Large intestine (tissue), 3 donors: ENCODE measurements around the gene FAM20B. TPM values are rescaled to one million over a fixed set of nuclear protein-coding genes. Genes with fewer than 3 reads are reported as not detected.

Experiments
- DNase-seq, 2 donors: peaks; one replicate each; pipeline versions ENCODE4 v3.0.0 to v3.0.0-alpha.2; 2013
- H3K27ac ChIP-seq: one replicate; pipeline ENCODE4 v1.5.1; 2013; ENCODE audit warnings: low read length
- H3K27me3 ChIP-seq: 2 replicates; pipeline ENCODE4 v1.6.1; 2013; ENCODE audit warnings: low read length; ENCODE audit not compliant: control insufficient read depth, insufficient read depth
- H3K36me3 ChIP-seq: 2 replicates; pipeline ENCODE4 v1.6.1; 2013; ENCODE audit warnings: low read length; ENCODE audit not compliant: control insufficient read depth, insufficient read depth
- H3K4me1 ChIP-seq: one replicate; pipeline ENCODE4 v1.6.1; 2013; ENCODE audit warnings: low read length; ENCODE audit not compliant: control insufficient read depth, insufficient read depth
- H3K4me3 ChIP-seq: one replicate; pipeline ENCODE4 v1.5.1; 2013; ENCODE audit warnings: low read length
- H3K9me3 ChIP-seq: one replicate; pipeline ENCODE4 v1.6.1; 2013; ENCODE audit warnings: mild to moderate bottlenecking, low read depth, low read length, moderate library complexity; ENCODE audit not compliant: control insufficient read depth
- WGBS: methylation state at CpG from one replicate; pipeline ENCODE4 v1.1.5; 2013; ENCODE audit warnings: low lambda C conversion rate; ENCODE audit not compliant: insufficient coverage; 5-methylcytosine and 5-hydroxymethylcytosine counted together
- polyA plus RNA-seq: library from polyadenylated mRNA; unstranded; fragments of 120-200 nt; gene quantifications from one replicate; pipeline ENCODE4 v1.2.1, GENCODE V29; 2013

FAM20B gene
- polyA plus RNA-seq, 1 donor, result 24.1 TPM

DNA sequence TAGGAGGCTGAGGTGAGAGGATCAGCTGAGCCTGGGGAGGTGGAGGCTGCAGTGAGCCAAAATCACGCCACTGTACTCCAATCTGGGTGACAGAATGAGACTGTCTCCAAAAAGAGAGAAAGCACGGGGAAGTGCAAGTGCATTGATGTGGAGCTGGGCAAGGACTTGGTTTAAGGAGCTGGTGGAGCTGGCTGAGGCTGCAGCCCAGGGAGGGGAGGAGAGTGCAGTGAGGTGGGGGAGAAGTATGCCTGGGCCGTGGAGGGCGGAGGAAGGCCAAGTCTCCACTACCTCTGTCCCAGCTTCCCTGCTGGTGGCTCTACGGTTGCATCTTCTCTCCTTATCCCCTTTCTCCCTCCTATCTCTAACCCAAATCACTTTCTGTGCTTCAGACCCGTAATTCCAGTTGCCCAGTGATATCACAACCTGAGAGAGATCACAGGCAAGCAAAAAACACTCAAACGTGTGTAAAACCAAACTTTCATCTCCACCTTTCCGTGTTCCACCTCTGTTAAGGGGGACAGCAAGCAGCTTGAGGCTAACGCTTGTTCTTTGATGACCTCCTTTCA is 67.3 kb downstream of the FAM20B start:
- no peak overlapping the region for H3K27ac ChIP-seq
- 83% methylated on average over 1 of the region's 9 CpGs for WGBS
- peaks cover 78% of the 10 kb centered on the region for H3K36me3 ChIP-seq
- no peak for DNase-seq
- no peaks in the 10 kb centered on the region for H3K4me1 ChIP-seq
- H3K27me3 ChIP-seq, result no peaks in the 10 kb centered on the region
- no peak overlapping the region for H3K4me3 ChIP-seq
- H3K9me3 ChIP-seq, result no peaks in the 10 kb centered on the region

DNA sequence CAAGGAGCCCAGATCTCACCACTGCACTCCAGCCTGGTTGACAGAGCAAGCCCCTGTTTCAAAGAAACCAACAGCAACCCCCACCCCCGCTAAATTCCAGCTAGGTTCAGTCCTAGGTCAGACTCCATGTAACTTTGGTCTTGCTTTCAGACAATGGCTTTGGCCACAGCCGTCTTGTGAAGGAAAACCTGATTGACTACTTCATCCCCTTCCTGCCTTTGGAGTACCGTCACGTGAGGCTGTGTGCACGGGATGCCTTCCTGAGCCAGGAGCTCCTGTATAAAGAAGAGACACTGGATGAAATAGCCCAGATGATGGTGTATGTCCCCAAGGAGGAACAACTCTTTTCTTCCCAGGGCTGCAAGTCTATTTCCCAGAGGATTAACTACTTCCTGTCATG is 69.1 kb downstream of the FAM20B start:
- Histone ChIP-seq H3K27me3 (no peaks in the 10 kb centered on the region), H3K4me3 (no peak overlapping the region), H3K9me3 (no peaks in the 10 kb centered on the region), H3K4me1 (no peaks in the 10 kb centered on the region), H3K36me3 (peaks cover 71% of the 10 kb centered on the region), H3K27ac (no peak overlapping the region)
- WGBS, result no CpG with 5 or more reads among the region's 5 CpGs
- no peak for DNase-seq

DNA sequence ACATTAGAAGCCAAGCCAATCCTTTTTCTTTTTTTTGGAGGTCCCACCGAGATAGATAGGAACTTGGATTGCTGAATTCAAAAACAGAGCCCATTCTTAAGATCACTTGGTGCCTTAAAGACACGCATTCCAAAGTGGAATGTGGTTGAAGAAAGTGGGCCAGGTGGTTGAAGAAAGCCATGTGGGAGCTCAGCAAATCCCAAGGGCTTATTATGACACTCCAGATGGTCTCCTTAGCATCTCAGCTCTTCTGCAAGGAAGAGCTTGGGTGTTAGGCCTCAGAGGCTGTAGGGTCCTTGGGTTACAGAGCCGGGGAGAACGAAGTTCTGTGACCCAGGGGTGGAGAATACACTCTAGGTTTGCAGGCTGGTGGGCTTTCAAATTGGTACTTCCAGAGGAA is 69.7 kb downstream of the FAM20B start:
- Histone ChIP-seq H3K27ac (no peak overlapping the region), H3K36me3 (peaks cover 67% of the 10 kb centered on the region)

DNA sequence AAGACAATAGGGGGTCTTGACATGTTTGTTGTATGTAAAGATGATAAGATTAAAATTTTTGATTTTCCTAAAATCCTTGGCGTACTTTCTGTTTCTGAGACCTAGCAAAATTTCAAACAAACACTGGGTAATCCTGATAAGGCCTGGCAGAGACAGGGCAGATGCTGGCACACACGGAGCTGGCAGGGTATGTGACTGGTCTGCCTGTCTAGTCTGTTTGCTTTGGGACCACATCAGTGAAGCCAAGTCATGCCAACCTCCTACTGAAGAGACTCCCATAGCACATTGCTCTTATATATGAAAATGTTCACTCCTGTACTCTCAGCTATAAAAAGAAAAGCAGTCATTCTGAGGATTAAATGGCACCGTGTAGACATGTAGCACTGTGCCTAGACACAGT is 70.2 kb downstream of the FAM20B start:
- Histone ChIP-seq H3K9me3 (no peaks in the 10 kb centered on the region), H3K4me1 (no peaks in the 10 kb centered on the region), H3K4me3 (no peak overlapping the region), H3K36me3 (peaks cover 68% of the 10 kb centered on the region), H3K27ac (no peak overlapping the region), H3K27me3 (no peaks in the 10 kb centered on the region)
- WGBS, result no CpG with 5 or more reads among the region's 3 CpGs
- DNase-seq, result no peak

More for the DNA sequence above, 69.7 kb downstream of the FAM20B start:
- no peaks in the 10 kb centered on the region for H3K27me3 ChIP-seq
- no peak for DNase-seq
- no peaks in the 10 kb centered on the region for H3K9me3 ChIP-seq
- no peak overlapping the region for H3K4me3 ChIP-seq
- WGBS, result no CpG with 5 or more reads among the region's 4 CpGs
- no peaks in the 10 kb centered on the region for H3K4me1 ChIP-seq

DNA sequence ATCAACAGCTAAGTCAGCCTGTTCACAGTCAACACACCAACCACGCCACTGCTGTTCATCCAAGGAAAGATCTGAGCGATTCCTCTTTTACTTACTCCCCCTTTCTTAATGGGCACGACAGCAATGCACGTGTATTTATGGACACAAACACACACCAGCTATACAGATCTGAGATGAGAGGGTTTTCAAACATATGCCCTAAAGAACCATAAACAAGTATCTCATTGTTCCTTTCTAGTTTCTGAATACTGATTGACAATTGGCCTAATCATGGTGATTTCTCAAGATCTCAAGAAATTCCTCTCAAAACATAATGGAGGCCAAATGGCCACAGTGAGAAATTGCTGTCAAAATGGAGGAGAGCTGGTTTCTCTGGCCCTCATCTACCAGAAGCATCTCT is 74.2 kb downstream of the FAM20B start:
- H3K36me3 ChIP-seq, result peaks cover 32% of the 10 kb centered on the region
- no CpG with 5 or more reads among the region's 4 CpGs for WGBS
- DNase-seq, result no peak

DNA sequence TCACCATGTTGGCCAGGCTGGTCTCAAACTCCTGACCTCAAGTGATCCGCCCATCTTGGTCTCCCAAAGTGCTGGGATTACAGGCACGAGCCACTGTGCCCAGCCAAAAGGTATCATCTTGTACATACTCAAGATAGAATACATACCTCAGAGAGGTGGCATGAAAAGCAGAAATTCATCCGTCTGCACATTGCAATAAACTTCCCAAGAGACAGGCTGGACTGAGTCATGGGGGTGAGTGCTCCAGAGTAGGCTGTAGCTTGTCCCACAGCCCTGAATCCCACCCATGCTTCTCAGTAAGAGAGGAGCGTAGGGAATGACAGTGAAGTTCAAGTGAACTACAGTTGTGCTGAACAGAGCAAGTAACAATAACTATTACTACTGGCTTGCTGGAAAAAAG is 75.9 kb downstream of the FAM20B start:
- H3K27ac ChIP-seq, result no peak overlapping the region
- no peaks in the 10 kb centered on the region for H3K27me3 ChIP-seq
- WGBS, result no CpG with 5 or more reads among the region's 4 CpGs

More for the DNA sequence above, 74.2 kb downstream of the FAM20B start:
- H3K9me3 ChIP-seq, result no peaks in the 10 kb centered on the region
- no peak overlapping the region for H3K27ac ChIP-seq
- H3K27me3 ChIP-seq, result no peaks in the 10 kb centered on the region
- no peak overlapping the region for H3K4me3 ChIP-seq
- H3K4me1 ChIP-seq, result no peaks in the 10 kb centered on the region

DNA sequence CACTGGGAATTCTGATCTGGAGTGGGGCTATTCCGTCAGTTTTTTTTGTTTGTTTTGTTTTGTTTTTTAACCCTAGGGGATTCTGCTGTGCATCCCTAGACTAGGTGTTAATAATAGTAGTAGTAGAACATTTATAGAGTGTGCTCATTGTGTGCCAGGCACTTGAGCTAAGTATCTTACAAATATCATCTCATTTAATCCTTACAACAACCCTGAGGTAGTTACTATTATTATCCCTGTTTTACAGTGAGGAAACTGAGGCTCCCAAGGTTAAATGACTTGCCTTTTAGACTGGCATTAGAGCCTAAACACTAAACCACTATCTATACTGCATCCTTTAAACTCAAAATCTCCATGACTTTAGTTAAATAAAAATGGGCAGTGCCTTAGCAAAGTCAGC is 78.3 kb downstream of the FAM20B start:
- Histone ChIP-seq H3K27me3 (no peaks in the 10 kb centered on the region), H3K9me3 (no peaks in the 10 kb centered on the region), H3K4me3 (no peak overlapping the region), H3K4me1 (no peaks in the 10 kb centered on the region), H3K27ac (no peak overlapping the region), H3K36me3 (peaks cover 31% of the 10 kb centered on the region)
- whole genome bisulfite sequencing, result no CpG with 5 or more reads among the region's 1 CpG
- no peak for DNase-seq

More for the DNA sequence above, 75.9 kb downstream of the FAM20B start:
- no peaks in the 10 kb centered on the region for H3K4me1 ChIP-seq
- no peak overlapping the region for H3K4me3 ChIP-seq
- H3K36me3 ChIP-seq, result peaks cover 19% of the 10 kb centered on the region
- H3K9me3 ChIP-seq, result no peaks in the 10 kb centered on the region
- DNase-seq, result no peak

DNA sequence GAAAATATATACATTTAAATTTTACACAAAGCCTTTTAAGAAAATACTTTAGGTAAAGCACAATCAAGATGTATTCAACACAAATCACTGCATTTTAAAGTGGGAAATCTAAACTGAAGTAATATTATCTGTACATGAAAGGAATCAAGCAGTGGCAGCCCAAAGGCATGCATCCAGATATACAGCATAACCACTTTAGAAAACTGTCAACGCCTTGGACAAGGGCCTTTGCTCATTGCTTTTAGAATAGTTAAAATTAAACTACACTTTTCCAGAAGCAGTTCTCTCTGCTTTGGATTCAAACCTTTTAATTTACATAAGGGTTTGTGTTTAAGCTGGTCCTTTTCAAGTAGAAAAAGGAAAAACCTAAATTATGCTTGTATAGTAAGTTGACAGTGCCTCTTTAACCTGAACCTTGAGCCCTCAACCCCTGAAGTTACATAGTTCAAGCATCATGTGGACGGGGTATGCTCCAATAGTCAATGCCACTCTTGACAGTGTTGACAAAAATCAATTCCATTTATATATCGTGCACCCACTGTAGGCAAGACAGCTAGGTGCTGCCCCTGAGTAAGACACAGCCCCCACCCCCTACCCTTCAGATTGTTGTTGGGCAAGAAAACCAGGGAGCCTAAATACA is 79.0 kb downstream of the FAM20B start:
- no peaks in the 10 kb centered on the region for H3K4me1 ChIP-seq
- DNase-seq, result no peak
- no peak overlapping the region for H3K4me3 ChIP-seq
- H3K27ac ChIP-seq, result no peak overlapping the region
- WGBS, result 86% methylated on average over 1 of the region's 3 CpGs
- no peaks in the 10 kb centered on the region for H3K9me3 ChIP-seq
- H3K36me3 ChIP-seq, result peaks cover 37% of the 10 kb centered on the region
- no peaks in the 10 kb centered on the region for H3K27me3 ChIP-seq

DNA sequence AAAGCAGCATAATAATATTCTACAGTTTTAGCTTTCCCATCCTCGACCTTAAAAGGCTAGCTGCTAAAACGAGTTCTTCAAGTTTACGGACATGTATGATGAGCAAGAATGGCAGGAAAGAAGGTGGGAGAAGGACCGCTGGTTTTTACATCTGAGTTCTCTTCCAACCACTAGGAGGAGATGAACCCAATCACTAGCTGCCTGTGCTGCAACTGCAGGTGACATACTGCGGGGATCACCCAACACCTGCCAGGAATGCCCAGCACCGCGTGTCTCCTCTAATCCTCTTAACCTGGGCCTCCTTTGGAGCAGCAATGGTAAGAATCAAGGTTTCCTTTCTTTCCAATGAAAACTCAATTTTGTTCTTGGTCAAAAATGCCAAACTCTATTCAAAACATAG is 79.7 kb downstream of the FAM20B start:
- Histone ChIP-seq H3K9me3 (no peaks in the 10 kb centered on the region), H3K27ac (no peak overlapping the region), H3K36me3 (peaks cover 42% of the 10 kb centered on the region), H3K4me3 (no peak overlapping the region), H3K4me1 (no peaks in the 10 kb centered on the region), H3K27me3 (no peaks in the 10 kb centered on the region)
- WGBS, result 27% methylated on average over 3 of the region's 7 CpGs
- peak; percentile 33 to 48 for DNase-seq

DNA sequence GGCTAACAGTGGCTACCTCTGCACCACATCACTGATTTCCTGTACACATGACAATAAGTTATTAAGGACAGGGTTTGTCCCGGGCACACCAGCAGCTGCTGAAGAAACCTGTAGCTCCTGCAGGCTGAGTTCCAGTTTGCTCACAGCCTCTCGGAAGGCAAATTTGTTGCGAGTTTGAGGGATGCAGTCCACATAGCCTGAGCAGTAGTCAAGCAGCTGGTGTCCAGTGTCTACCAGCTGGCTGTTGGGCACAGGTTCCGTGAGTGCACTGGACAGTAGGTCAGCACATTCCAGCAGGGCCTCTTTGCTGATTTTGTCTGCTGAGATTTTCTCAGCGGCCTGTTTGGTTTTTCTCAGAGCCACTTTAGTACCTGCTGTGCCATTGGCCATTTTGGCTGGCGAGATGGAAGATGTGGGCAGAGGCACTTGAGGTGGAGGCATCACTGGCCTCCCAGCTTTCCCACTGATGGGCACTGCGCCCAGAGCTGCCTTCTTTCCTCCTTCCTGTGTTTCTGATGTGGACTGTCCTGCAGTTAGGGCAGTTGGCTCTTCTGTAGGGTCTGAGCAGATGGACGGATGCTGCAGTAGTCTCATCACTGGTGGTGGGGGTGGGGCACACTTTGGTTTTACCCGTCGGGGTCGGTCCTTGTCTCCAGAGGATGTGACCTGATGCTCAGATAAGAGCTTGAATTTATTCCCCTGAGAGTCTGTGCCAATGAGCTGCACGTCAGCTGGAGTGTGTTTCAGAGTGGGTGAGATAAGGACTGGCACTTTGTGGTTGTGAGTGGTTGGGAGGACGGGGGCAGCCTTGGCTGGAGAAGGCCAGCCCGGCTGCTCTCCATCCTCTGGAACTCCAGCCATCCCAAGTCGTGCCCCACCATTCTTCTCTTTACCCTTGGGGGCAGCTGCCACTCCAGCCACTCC is 82.3 kb downstream of the FAM20B start:
- no CpG with 5 or more reads among the region's 15 CpGs for WGBS
- no peak overlapping the region for H3K4me3 ChIP-seq
- H3K27ac ChIP-seq, result no peak overlapping the region
- DNase-seq, result no peak
- H3K4me1 ChIP-seq, result no peaks in the 10 kb centered on the region
- H3K9me3 ChIP-seq, result no peaks in the 10 kb centered on the region
- H3K36me3 ChIP-seq, result peaks cover 54% of the 10 kb centered on the region
- no peaks in the 10 kb centered on the region for H3K27me3 ChIP-seq
